ENCODE results near the gene CALD1. TPM values are rescaled to one million over a fixed set of nuclear protein-coding genes. Genes with fewer than 3 reads are reported as not detected.

CALD1 gene
- total and polyA plus RNA-seq, 2 donors, result 17.8 to 78.9 TPM

GRCh38 chr7:134946260-134946659 is 166.8 kb downstream of the CALD1 start:
- H3K27ac ChIP-seq (ENCODE audit: low read depth in 1 of 2, low read length in 1 of 2), result no peak overlapping the region
- H3K36me3 ChIP-seq (ENCODE audit: control insufficient read depth in 2 of 2, insufficient read depth in 2 of 2, low read length in 1 of 2), result no peaks in the 10 kb centered on the region
- no peaks in the 10 kb centered on the region for H3K4me1 ChIP-seq (ENCODE audit: control insufficient read depth in 2 of 2, insufficient read depth in 2 of 2, low read length in 2 of 2)
- peak in 4 of 9 donors; percentile 2 to 42 (median 6) for DNase-seq (ENCODE audit: low read depth in 6 of 9, low spot score in 9 of 9)
- no peak overlapping the region for H3K4me3 ChIP-seq (ENCODE audit: low read length in 2 of 2)
- H3K9me3 ChIP-seq (ENCODE audit: control insufficient read depth in 2 of 2, insufficient read depth in 1 of 2, low read length in 1 of 2), result no peaks in the 10 kb centered on the region
- H3K27me3 ChIP-seq (ENCODE audit: control insufficient read depth in 2 of 2, insufficient read depth in 1 of 2, low read length in 1 of 2), result no peaks in the 10 kb centered on the region
- WGBS, result 87% methylated on average over 2 of the region's 2 CpGs

- Histone ChIP-seq H3K36me3 (ENCODE audit: control insufficient read depth in 2 of 2, insufficient read depth in 2 of 2, low read length in 1 of 2) (no peaks in the 10 kb centered on the region), H3K27me3 (ENCODE audit: control insufficient read depth in 2 of 2, insufficient read depth in 1 of 2, low read length in 1 of 2) (no peaks in the 10 kb centered on the region), H3K4me3 (ENCODE audit: low read length in 2 of 2) (no peak overlapping the region), H3K4me1 (ENCODE audit: control insufficient read depth in 2 of 2, insufficient read depth in 2 of 2, low read length in 2 of 2) (no peaks in the 10 kb centered on the region), H3K9me3 (ENCODE audit: control insufficient read depth in 2 of 2, insufficient read depth in 1 of 2, low read length in 1 of 2) (no peaks in the 10 kb centered on the region), H3K27ac (ENCODE audit: low read depth in 1 of 2, low read length in 1 of 2) (no peak overlapping the region)
- no peak for DNase-seq (ENCODE audit: low read depth in 6 of 9, low spot score in 9 of 9)
- WGBS, result 95% methylated on average over 17 of the region's 17 CpGs
Measured at GRCh38 chr7:134947329-134947728, 167.9 kb downstream of the CALD1 start.

DNA sequence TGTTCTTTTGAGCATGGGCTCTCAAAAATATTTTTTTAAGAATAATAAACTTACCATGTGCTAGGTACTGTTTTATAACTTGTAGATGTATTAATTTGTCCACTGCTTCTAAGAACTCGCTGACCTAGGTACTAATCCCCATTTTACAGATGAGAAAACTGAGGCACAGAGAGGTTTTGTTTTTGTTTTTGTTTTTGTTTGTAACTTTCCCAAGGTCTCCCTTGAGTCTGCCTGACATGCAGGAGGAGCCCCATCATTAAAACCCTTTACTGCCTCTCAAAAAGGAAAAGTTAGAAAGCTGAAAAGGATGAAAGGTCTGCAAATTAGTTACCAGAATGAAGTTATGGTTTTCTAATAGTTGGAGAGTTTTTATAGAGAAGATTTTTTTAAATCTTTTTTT is 168.4 kb downstream of the CALD1 start:
- WGBS, result 96% methylated on average over 1 of the region's 1 CpG
- Histone ChIP-seq H3K27ac (ENCODE audit: low read depth in 1 of 2, low read length in 1 of 2) (no peak overlapping the region), H3K4me1 (ENCODE audit: control insufficient read depth in 2 of 2, insufficient read depth in 2 of 2, low read length in 2 of 2) (no peaks in the 10 kb centered on the region), H3K27me3 (ENCODE audit: control insufficient read depth in 2 of 2, insufficient read depth in 1 of 2, low read length in 1 of 2) (no peaks in the 10 kb centered on the region), H3K9me3 (ENCODE audit: control insufficient read depth in 2 of 2, insufficient read depth in 1 of 2, low read length in 1 of 2) (no peaks in the 10 kb centered on the region), H3K36me3 (ENCODE audit: control insufficient read depth in 2 of 2, insufficient read depth in 2 of 2, low read length in 1 of 2) (no peaks in the 10 kb centered on the region), H3K4me3 (ENCODE audit: low read length in 2 of 2) (no peak overlapping the region)
- DNase-seq (ENCODE audit: low read depth in 6 of 9, low spot score in 9 of 9), result no peak

DNA sequence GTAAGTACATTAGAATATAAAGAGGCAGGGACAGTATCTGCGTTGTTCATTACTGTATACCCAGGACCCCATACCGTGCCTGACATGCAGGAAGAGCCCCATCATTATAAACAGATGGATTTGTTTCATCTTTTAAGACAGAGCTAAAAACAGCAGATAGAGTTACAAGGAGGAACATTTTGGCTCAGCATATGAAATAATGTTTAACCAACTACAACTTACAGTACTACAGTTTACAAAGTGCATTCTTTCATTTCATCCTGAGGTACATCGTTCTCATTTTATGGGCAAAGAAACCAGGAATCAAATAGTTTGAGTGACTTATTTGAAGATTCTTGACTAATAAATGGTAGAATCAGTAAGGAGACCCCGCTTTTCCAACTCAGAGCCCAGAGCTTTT is 168.8 kb downstream of the CALD1 start:
- Histone ChIP-seq H3K27me3 (ENCODE audit: control insufficient read depth in 2 of 2, insufficient read depth in 1 of 2, low read length in 1 of 2) (no peaks in the 10 kb centered on the region), H3K4me1 (ENCODE audit: control insufficient read depth in 2 of 2, insufficient read depth in 2 of 2, low read length in 2 of 2) (no peaks in the 10 kb centered on the region), H3K36me3 (ENCODE audit: control insufficient read depth in 2 of 2, insufficient read depth in 2 of 2, low read length in 1 of 2) (no peaks in the 10 kb centered on the region), H3K27ac (ENCODE audit: low read depth in 1 of 2, low read length in 1 of 2) (no peak overlapping the region), H3K9me3 (ENCODE audit: control insufficient read depth in 2 of 2, insufficient read depth in 1 of 2, low read length in 1 of 2) (no peaks in the 10 kb centered on the region), H3K4me3 (ENCODE audit: low read length in 2 of 2) (no peak overlapping the region)
- DNase-seq (ENCODE audit: low read depth in 6 of 9, low spot score in 9 of 9), result no peak
- 94% methylated on average over 4 of the region's 4 CpGs for WGBS

DNA sequence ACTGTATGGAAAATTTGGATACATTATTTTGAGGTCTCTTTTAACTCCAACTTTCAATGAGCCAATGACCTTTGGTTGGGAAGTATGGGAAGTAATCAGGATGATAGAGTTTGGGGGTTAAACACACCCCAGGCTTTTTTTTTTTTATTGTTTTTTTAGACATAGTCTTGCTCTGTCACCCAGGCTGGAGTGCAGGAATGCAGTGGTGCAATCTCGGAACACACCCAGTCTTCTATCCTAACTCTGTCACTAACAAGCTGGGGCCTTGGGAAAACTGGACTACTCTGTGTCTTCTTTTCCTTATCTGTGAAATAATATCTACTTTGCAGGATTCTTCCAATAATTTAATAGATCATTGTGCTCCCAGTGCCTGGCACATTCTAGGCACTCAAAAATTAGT is 169.3 kb downstream of the CALD1 start:
- Histone ChIP-seq H3K27ac (ENCODE audit: low read depth in 1 of 2, low read length in 1 of 2) (no peak overlapping the region), H3K9me3 (ENCODE audit: control insufficient read depth in 2 of 2, insufficient read depth in 1 of 2, low read length in 1 of 2) (no peaks in the 10 kb centered on the region), H3K27me3 (ENCODE audit: control insufficient read depth in 2 of 2, insufficient read depth in 1 of 2, low read length in 1 of 2) (no peaks in the 10 kb centered on the region), H3K4me1 (ENCODE audit: control insufficient read depth in 2 of 2, insufficient read depth in 2 of 2, low read length in 2 of 2) (no peaks in the 10 kb centered on the region), H3K36me3 (ENCODE audit: control insufficient read depth in 2 of 2, insufficient read depth in 2 of 2, low read length in 1 of 2) (no peaks in the 10 kb centered on the region), H3K4me3 (ENCODE audit: low read length in 2 of 2) (no peak overlapping the region)
- WGBS, result 96% methylated on average over 1 of the region's 1 CpG
- DNase-seq (ENCODE audit: low read depth in 6 of 9, low spot score in 9 of 9), result no peak

GRCh38 chr7:134949171-134949570 is 169.7 kb downstream of the CALD1 start:
- Histone ChIP-seq H3K36me3 (ENCODE audit: control insufficient read depth in 2 of 2, insufficient read depth in 2 of 2, low read length in 1 of 2) (no peaks in the 10 kb centered on the region), H3K4me3 (ENCODE audit: low read length in 2 of 2) (no peak overlapping the region), H3K9me3 (ENCODE audit: control insufficient read depth in 2 of 2, insufficient read depth in 1 of 2, low read length in 1 of 2) (no peaks in the 10 kb centered on the region), H3K27me3 (ENCODE audit: control insufficient read depth in 2 of 2, insufficient read depth in 1 of 2, low read length in 1 of 2) (no peaks in the 10 kb centered on the region), H3K4me1 (ENCODE audit: control insufficient read depth in 2 of 2, insufficient read depth in 2 of 2, low read length in 2 of 2) (no peaks in the 10 kb centered on the region), H3K27ac (ENCODE audit: low read depth in 1 of 2, low read length in 1 of 2) (no peak overlapping the region)
- WGBS, result 83% methylated on average over 3 of the region's 3 CpGs
- DNase-seq (ENCODE audit: low read depth in 6 of 9, low spot score in 9 of 9), result no peak

DNA sequence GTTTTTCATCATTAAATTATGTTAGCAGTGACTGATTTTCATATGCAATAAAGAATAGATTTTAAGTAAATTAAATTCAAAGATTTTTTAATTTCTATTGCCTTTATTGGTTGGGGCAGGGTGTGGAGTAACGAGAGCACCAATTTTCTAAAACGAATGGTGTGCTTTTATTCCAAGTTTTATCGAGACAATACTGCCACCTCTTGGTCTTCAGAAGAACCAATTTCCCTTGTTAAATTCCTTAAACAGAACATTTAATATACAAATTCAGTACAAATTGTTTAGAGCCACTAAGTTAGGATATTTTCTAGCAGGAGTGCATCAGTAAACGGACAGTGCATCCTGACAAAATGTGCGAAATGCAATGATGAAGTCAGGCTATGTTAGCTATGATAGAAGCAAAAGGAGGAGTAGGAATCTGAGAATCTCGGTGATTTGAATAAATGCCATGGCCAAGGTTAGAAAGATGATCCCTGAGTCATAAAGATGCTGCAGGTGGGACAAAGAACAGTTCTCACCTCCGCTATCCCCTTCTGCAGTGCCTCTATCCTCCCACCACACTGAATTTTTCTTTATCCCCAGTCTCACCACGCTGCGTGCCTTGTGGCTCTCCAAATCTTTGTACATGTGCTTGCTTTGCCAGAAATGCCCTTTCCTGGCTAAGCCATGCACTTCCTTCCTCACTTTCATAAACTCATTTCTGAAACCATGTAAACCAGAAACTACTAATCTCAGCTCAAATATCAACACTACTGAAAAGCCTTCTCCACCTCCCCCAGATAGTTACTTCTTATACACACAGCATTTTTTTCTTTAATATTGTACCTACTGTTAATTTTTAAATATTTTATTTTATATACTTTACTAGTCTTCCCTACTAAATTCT is 175.0 kb downstream of the CALD1 start:
- Histone ChIP-seq H3K4me3 (ENCODE audit: low read length in 2 of 2) (no peak overlapping the region), H3K4me1 (ENCODE audit: control insufficient read depth in 2 of 2, insufficient read depth in 2 of 2, low read length in 2 of 2) (no peaks in the 10 kb centered on the region), H3K27ac (ENCODE audit: low read depth in 1 of 2, low read length in 1 of 2) (no peak overlapping the region), H3K36me3 (ENCODE audit: control insufficient read depth in 2 of 2, insufficient read depth in 2 of 2, low read length in 1 of 2) (no peaks in the 10 kb centered on the region), H3K9me3 (ENCODE audit: control insufficient read depth in 2 of 2, insufficient read depth in 1 of 2, low read length in 1 of 2) (no peaks in the 10 kb centered on the region), H3K27me3 (ENCODE audit: control insufficient read depth in 2 of 2, insufficient read depth in 1 of 2, low read length in 1 of 2) (no peaks in the 10 kb centered on the region)
- peak in 3 of 9 donors; percentile 18 to 38 (median 19) for DNase-seq (ENCODE audit: low read depth in 6 of 9, low spot score in 9 of 9)
- WGBS, result 53% methylated on average over 9 of the region's 9 CpGs

DNA sequence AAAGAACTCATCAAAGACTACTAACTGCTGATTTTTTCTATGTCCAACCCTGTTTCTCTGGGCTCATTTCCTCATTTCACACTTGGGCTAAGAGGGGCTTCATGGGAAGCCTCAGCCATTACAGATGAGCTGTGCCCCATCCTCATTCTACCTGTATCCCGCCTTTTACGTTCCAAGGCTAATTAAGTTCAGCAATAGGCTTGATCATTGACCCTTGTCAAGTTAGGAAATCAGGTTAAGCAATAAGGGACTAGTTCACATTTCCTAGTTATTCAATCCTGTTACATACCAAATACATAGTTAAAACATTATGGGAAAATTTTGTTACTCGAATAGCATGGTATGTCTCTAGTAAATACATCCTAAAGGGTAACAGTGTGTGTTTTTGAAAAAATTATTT is 177.6 kb downstream of the CALD1 start:
- Histone ChIP-seq H3K27me3 (ENCODE audit: control insufficient read depth in 2 of 2, insufficient read depth in 1 of 2, low read length in 1 of 2) (no peaks in the 10 kb centered on the region), H3K4me3 (ENCODE audit: low read length in 2 of 2) (no peak overlapping the region), H3K4me1 (ENCODE audit: control insufficient read depth in 2 of 2, insufficient read depth in 2 of 2, low read length in 2 of 2) (no peaks in the 10 kb centered on the region), H3K36me3 (ENCODE audit: control insufficient read depth in 2 of 2, insufficient read depth in 2 of 2, low read length in 1 of 2) (no peaks in the 10 kb centered on the region), H3K9me3 (ENCODE audit: control insufficient read depth in 2 of 2, insufficient read depth in 1 of 2, low read length in 1 of 2) (no peaks in the 10 kb centered on the region), H3K27ac (ENCODE audit: low read depth in 1 of 2, low read length in 1 of 2) (no peak overlapping the region)
- no peak for DNase-seq (ENCODE audit: low read depth in 6 of 9, low spot score in 9 of 9)
- WGBS, result 97% methylated on average over 3 of the region's 3 CpGs

GRCh38 chr7:134959810-134960209 is 180.4 kb downstream of the CALD1 start:
- no peaks in the 10 kb centered on the region for H3K9me3 ChIP-seq (ENCODE audit: control insufficient read depth in 2 of 2, insufficient read depth in 1 of 2, low read length in 1 of 2)
- WGBS, result 99% methylated on average over 5 of the region's 5 CpGs
- H3K27me3 ChIP-seq (ENCODE audit: control insufficient read depth in 2 of 2, insufficient read depth in 1 of 2, low read length in 1 of 2), result no peaks in the 10 kb centered on the region
- no peak overlapping the region for H3K27ac ChIP-seq (ENCODE audit: low read depth in 1 of 2, low read length in 1 of 2)
- H3K4me1 ChIP-seq (ENCODE audit: control insufficient read depth in 2 of 2, insufficient read depth in 2 of 2, low read length in 2 of 2), result no peaks in the 10 kb centered on the region
- no peak for DNase-seq (ENCODE audit: low read depth in 6 of 9, low spot score in 9 of 9)
- H3K4me3 ChIP-seq (ENCODE audit: low read length in 2 of 2), result no peak overlapping the region
- no peaks in the 10 kb centered on the region for H3K36me3 ChIP-seq (ENCODE audit: control insufficient read depth in 2 of 2, insufficient read depth in 2 of 2, low read length in 1 of 2)
